ENCODE results near the gene NDUFS1.

GRCh38 chr2:206203331-206203730 lies 44.1 kb upstream of the NDUFS1 start:
- TF ChIP-seq CTCF (IDR thresholded peaks at IDR 0.05) (no peak), POLR2AphosphoS5 (IDR thresholded peaks at IDR 0.05; ENCODE audit: insufficient read depth in 1 of 2, low read depth in 1 of 2) (no peak)
